Measurements from ENCODE around the gene IFT43. TPM values are rescaled to one million over a fixed set of nuclear protein-coding genes. Genes with fewer than 3 reads are reported as not detected.

IFT43 gene
- total and polyA plus RNA-seq, 2 donors (not counting 3 experiments of a cell fraction or from before 2014, with no cell fraction given), result 22.3 to 39.0 TPM

GRCh38 chr14:76121089-76121748, 135.7 kb downstream of the IFT43 start:
- Histone ChIP-seq H3K4me2 (ENCODE audit: insufficient read depth, low read length) (no peak overlapping the region), H3K4me1 (ENCODE audit: control insufficient read depth, extremely low read depth, insufficient read depth, low read length) (no peaks in the 10 kb centered on the region), H3K79me2 (ENCODE audit: control insufficient read depth, insufficient read depth, low read length) (no peaks in the 10 kb centered on the region), H3K27ac (ENCODE audit: insufficient read depth, low read depth, low read length) (no peak overlapping the region), H2AFZ (ENCODE audit: low read depth, low read length) (no peak overlapping the region), H3K27me3 (ENCODE audit: control insufficient read depth in 2 of 2, insufficient read depth in 2 of 2, low read length in 2 of 2) (peaks cover 0 to 1% of the 10 kb centered on the region in 2 experiments), H4K20me1 (replicated peaks; ENCODE audit: control insufficient read depth, extremely low read depth, insufficient read depth, low read length) (no peaks in the 10 kb centered on the region), H3K9me3 (replicated peaks; ENCODE audit: control insufficient read depth, insufficient read depth, low read length) (no peaks in the 10 kb centered on the region), H3K9me1 (replicated peaks; ENCODE audit: control insufficient read depth, extremely low read depth, insufficient read depth, low read length) (no peaks in the 10 kb centered on the region), H3K36me3 (ENCODE audit: control insufficient read depth in 2 of 2, extremely low read depth in 1 of 2, insufficient read depth in 2 of 2, low read length in 2 of 2) (no peaks in the 10 kb centered on the region), H3K4me3 (replicated peaks in 1 of 3; ENCODE audit: insufficient read depth in 1 of 3, low read depth in 1 of 3, low read length in 3 of 3) (no peak overlapping the region), H3K9ac (replicated peaks; ENCODE audit: extremely low read depth, insufficient read depth, low read length) (no peak overlapping the region)
- no peak for FAIRE-seq
- TF ChIP-seq EZH2 (IDR thresholded peaks at IDR 0.05; ENCODE audit: borderline replicate concordance, low read depth, low read length, severe bottlenecking), result no peak
- no peak for TF ChIP-seq JUN (IDR thresholded peaks at IDR 0.05; ENCODE audit: borderline replicate concordance, insufficient read depth, insufficient read length, low read depth)
- TF ChIP-seq MYC (IDR thresholded peaks at IDR 0.05; ENCODE audit: low read depth, low read length), result no peak
- TF ChIP-seq GATA2 (IDR thresholded peaks at IDR 0.05; ENCODE audit: insufficient read depth, insufficient read length, low read depth, low read length), result no peak
- no peak for TF ChIP-seq CTCF (IDR thresholded peaks at IDR 0.05; ENCODE audit: extremely low read depth in 1 of 2, insufficient read depth in 1 of 2, low read depth in 1 of 2, low read length in 2 of 2)
- TF ChIP-seq FOS (IDR thresholded peaks at IDR 0.05; ENCODE audit: borderline replicate concordance, insufficient read depth, low read length), result no peak
- no peak for TF ChIP-seq POLR2A (IDR thresholded peaks at IDR 0.05; ENCODE audit: low read depth, low read length)
- no peak for TF ChIP-seq MAX (IDR thresholded peaks at IDR 0.05; ENCODE audit: insufficient read depth, insufficient read length)
- no peak for TF ChIP-seq POLR2AphosphoS5 (IDR thresholded peaks at IDR 0.05; ENCODE audit: insufficient read depth, low read depth, low read length)
- ChIA-PET CTCF (interaction anchor here (1.1 kb wide), 1 partner anchor 232 kb away, joined by 3 read pairs; no protein-coding TSS in a partner anchor), POLR2A (no interaction called here)
- intact Hi-C loops (cut with micrococcal nuclease) (no loop called here), dilution Hi-C loops (cut with MboI; ENCODE audit: extremely low pct_ligation_motif_present, low sequenced_read_pairs) (no loop called here)
- BruUV-seq (replicated peaks), result no TSS peak
- DNase-seq (ENCODE audit: low read depth, low spot score), result no peak
